Trophoblast cell (in vitro differentiated cells and primary cell): ENCODE measurements around the gene SH3TC2.

Experiments
- DNase-seq, 2 donors: peaks; one replicate each; pipeline ENCODE4 v3.0.0-alpha.2; 2016
- H2AFZ ChIP-seq: 2 replicates; pipeline ENCODE4 v1.6.1; 2013; ENCODE audit warnings: low read length, moderate library complexity, mild to moderate bottlenecking; ENCODE audit not compliant: insufficient read depth, poor library complexity
- H2AK5ac ChIP-seq: 2 replicates; pipeline ENCODE4 v1.6.1; 2013; ENCODE audit warnings: mild to moderate bottlenecking, low read length
- H2BK120ac ChIP-seq: 2 replicates; pipeline ENCODE4 v1.6.1; 2013; ENCODE audit warnings: low read length, mild to moderate bottlenecking, moderate library complexity; ENCODE audit not compliant: insufficient read depth, poor library complexity
- H2BK12ac ChIP-seq: 2 replicates; pipeline ENCODE4 v1.6.1; 2013; ENCODE audit warnings: mild to moderate bottlenecking, low read length, moderate library complexity
- H2BK5ac ChIP-seq: 2 replicates; pipeline ENCODE4 v1.6.1; 2013; ENCODE audit warnings: low read length, low read depth, moderate library complexity, mild to moderate bottlenecking; ENCODE audit not compliant: poor library complexity
- H3K14ac ChIP-seq: 2 replicates; pipeline ENCODE4 v1.6.1; 2013; ENCODE audit warnings: mild to moderate bottlenecking, low read length
- H3K18ac ChIP-seq: 2 replicates; pipeline ENCODE4 v1.6.1; 2013; ENCODE audit warnings: mild to moderate bottlenecking, low read length
- H3K23ac ChIP-seq: 2 replicates; pipeline ENCODE4 v1.6.1; 2013; ENCODE audit warnings: low read length
- H3K27ac ChIP-seq: 2 replicates; pipeline ENCODE4 v1.5.1; 2013; ENCODE audit warnings: low read depth, mild to moderate bottlenecking, inconsistent platforms, low read length, moderate library complexity
- H3K27me3 ChIP-seq: 2 replicates; pipeline ENCODE4 v1.6.1; 2013; ENCODE audit warnings: inconsistent platforms, mild to moderate bottlenecking, low read length, moderate library complexity; ENCODE audit not compliant: insufficient read depth
- H3K36me3 ChIP-seq, 2 experiments: 1 replicate in 1 of 2; 2 replicates in 1 of 2; pipeline ENCODE4 v1.6.1; 2013; ENCODE audit warnings: low read length in 2 of 2, mild to moderate bottlenecking in 2 of 2, moderate library complexity in 1 of 2; ENCODE audit not compliant: insufficient read depth in 2 of 2, control insufficient read depth in 1 of 2
- H3K4ac ChIP-seq: 2 replicates; pipeline ENCODE4 v1.6.1; 2013; ENCODE audit warnings: low read depth, mild to moderate bottlenecking, low read length, moderate library complexity
- H3K4me1 ChIP-seq, 2 experiments: 1 replicate in 1 of 2; 2 replicates in 1 of 2; pipeline ENCODE4 v1.6.1; 2013; ENCODE audit warnings: low read length in 2 of 2, mild to moderate bottlenecking in 2 of 2, moderate library complexity in 1 of 2; ENCODE audit not compliant: insufficient read depth in 2 of 2, control insufficient read depth in 1 of 2
- H3K4me2 ChIP-seq: 2 replicates; pipeline ENCODE4 v1.6.1; 2013; ENCODE audit warnings: inconsistent platforms, mild to moderate bottlenecking, low read length, moderate library complexity
- H3K4me3 ChIP-seq: 2 replicates; pipeline ENCODE4 v1.5.1; 2013; ENCODE audit warnings: mild to moderate bottlenecking, low read depth, low read length, inconsistent platforms
- H3K79me1 ChIP-seq: one replicate; pipeline ENCODE4 v1.6.1; 2013; ENCODE audit warnings: low read length
- H3K79me2 ChIP-seq: 2 replicates; pipeline ENCODE4 v1.6.1; 2013; ENCODE audit warnings: low read length, mild to moderate bottlenecking; ENCODE audit not compliant: control insufficient read depth, insufficient read depth, poor library complexity
- H3K9ac ChIP-seq: 2 replicates; pipeline ENCODE4 v1.6.1; 2013; ENCODE audit warnings: mild to moderate bottlenecking, low read length
- H3K9me3 ChIP-seq: 2 replicates; pipeline ENCODE4 v1.6.1; 2013; ENCODE audit warnings: low read depth, mild to moderate bottlenecking, control low read depth, inconsistent platforms, low read length; ENCODE audit not compliant: insufficient read depth
- H4K12ac ChIP-seq: 2 replicates; pipeline ENCODE4 v1.6.1; 2013; ENCODE audit warnings: low read depth, mild to moderate bottlenecking, low read length, moderate library complexity
- H4K8ac ChIP-seq: 2 replicates; pipeline ENCODE4 v1.6.1; 2013; ENCODE audit warnings: low read depth, mild to moderate bottlenecking, low read length, moderate library complexity
- H4K91ac ChIP-seq: one replicate; pipeline ENCODE4 v1.6.1; 2013; ENCODE audit warnings: low read depth, mild to moderate bottlenecking, low read length, moderate library complexity
- WGBS: extraction: QIAGEN DNeasy Blood & Tissue Kit; methylation state at CpG from one replicate; pipeline ENCODE4 v1.1.7; 2013; ENCODE audit warnings: missing lambda C conversion rate; ENCODE audit not compliant: insufficient read length, insufficient coverage; ENCODE audit errors: extremely low coverage; 5-methylcytosine and 5-hydroxymethylcytosine counted together

The SH3TC2 gene

GRCh38 chr5:149036168-149036567 lies 26.7 kb downstream of the SH3TC2 start:
- H3K18ac ChIP-seq = no peak overlapping the region
- H3K23ac ChIP-seq = no peak overlapping the region
- no peaks in the 10 kb centered on the region for H3K4me1 ChIP-seq
- no peak overlapping the region for H3K14ac ChIP-seq
- no peak overlapping the region for H2AFZ ChIP-seq
- no peak overlapping the region for H4K8ac ChIP-seq
- no peak overlapping the region for H4K91ac ChIP-seq
- H3K27ac ChIP-seq = no peak overlapping the region
- H2BK12ac ChIP-seq = no peak overlapping the region
- H4K12ac ChIP-seq = no peak overlapping the region
- H3K4ac ChIP-seq = no peak overlapping the region
- no peak overlapping the region for H2BK120ac ChIP-seq
- WGBS = no CpG with 5 or more reads among the region's 3 CpGs
- no peak overlapping the region for H2BK5ac ChIP-seq
- H2AK5ac ChIP-seq = no peak overlapping the region
- H3K9me3 ChIP-seq = no peaks in the 10 kb centered on the region
- DNase-seq = no peak
- H3K36me3 ChIP-seq = no peaks in the 10 kb centered on the region
- no peak overlapping the region for H3K4me3 ChIP-seq
- no peaks in the 10 kb centered on the region for H3K79me2 ChIP-seq
- H3K9ac ChIP-seq = no peak overlapping the region
- H3K4me2 ChIP-seq = no peak overlapping the region
- H3K79me1 ChIP-seq = no peaks in the 10 kb centered on the region
- H3K27me3 ChIP-seq = no peaks in the 10 kb centered on the region

GRCh38 chr5:149035372-149035790 lies 27.5 kb downstream of the SH3TC2 start:
- Histone ChIP-seq H2BK120ac (no peak overlapping the region), H3K79me2 (no peaks in the 10 kb centered on the region), H3K9me3 (no peaks in the 10 kb centered on the region), H3K27me3 (no peaks in the 10 kb centered on the region), H3K9ac (no peak overlapping the region), H2BK12ac (no peak overlapping the region), H3K27ac (no peak overlapping the region), H3K14ac (no peak overlapping the region), H3K23ac (no peak overlapping the region), H3K18ac (no peak overlapping the region), H3K79me1 (no peaks in the 10 kb centered on the region), H2AK5ac (no peak overlapping the region), H3K36me3 (no peaks in the 10 kb centered on the region), H3K4me3 (no peak overlapping the region), H4K8ac (no peak overlapping the region), H2AFZ (no peak overlapping the region), H4K91ac (no peak overlapping the region), H3K4ac (no peak overlapping the region), H2BK5ac (no peak overlapping the region), H4K12ac (no peak overlapping the region), H3K4me2 (no peak overlapping the region), H3K4me1 (no peaks in the 10 kb centered on the region)
- peak; percentile 70 to 83 for DNase-seq
- no CpG with 5 or more reads among the region's 8 CpGs for WGBS

- Histone ChIP-seq H3K79me2 (no peaks in the 10 kb centered on the region), H3K18ac (no peak overlapping the region), H3K23ac (no peak overlapping the region), H3K79me1 (no peaks in the 10 kb centered on the region), H2BK5ac (no peak overlapping the region), H3K4ac (no peak overlapping the region), H3K4me3 (no peak overlapping the region), H2AK5ac (no peak overlapping the region), H2AFZ (no peak overlapping the region), H4K91ac (no peak overlapping the region), H3K27ac (no peak overlapping the region), H3K9me3 (no peaks in the 10 kb centered on the region), H2BK12ac (no peak overlapping the region), H3K9ac (no peak overlapping the region), H3K14ac (no peak overlapping the region), H3K4me1 (no peaks in the 10 kb centered on the region), H2BK120ac (no peak overlapping the region), H3K27me3 (no peaks in the 10 kb centered on the region), H4K12ac (no peak overlapping the region), H4K8ac (no peak overlapping the region), H3K36me3 (no peaks in the 10 kb centered on the region), H3K4me2 (no peak overlapping the region)
- WGBS = no CpG with 5 or more reads among the region's 3 CpGs
- DNase-seq = no peak
Observed at GRCh38 chr5:149030838-149031397, 31.9 kb downstream of the SH3TC2 start.

DNA sequence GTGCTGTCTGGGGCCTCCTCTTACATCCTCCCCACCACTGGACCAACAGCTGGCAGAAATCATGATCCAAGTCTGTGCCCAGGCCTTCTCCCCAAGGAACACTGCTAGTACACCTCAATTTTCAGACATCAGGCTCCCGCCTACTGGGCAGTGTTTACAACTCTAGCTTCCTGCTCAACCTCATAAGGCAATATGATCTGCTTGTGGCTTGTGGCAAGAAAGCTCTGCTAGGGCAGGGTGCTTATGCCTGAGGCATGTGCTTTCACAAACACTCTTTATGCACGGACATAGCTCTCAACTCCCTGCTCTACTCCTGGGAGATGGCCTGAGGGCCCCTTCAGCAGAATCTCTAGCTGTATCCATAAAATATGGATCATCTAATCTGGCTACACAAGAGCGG lies 32.5 kb downstream of the SH3TC2 start:
- Histone ChIP-seq H3K4ac (no peak overlapping the region), H3K79me2 (no peaks in the 10 kb centered on the region), H3K36me3 (no peaks in the 10 kb centered on the region), H3K9me3 (no peaks in the 10 kb centered on the region), H4K8ac (no peak overlapping the region), H2BK120ac (no peak overlapping the region), H3K4me1 (no peaks in the 10 kb centered on the region), H3K14ac (no peak overlapping the region), H2AK5ac (no peak overlapping the region), H4K12ac (no peak overlapping the region), H4K91ac (no peak overlapping the region), H3K79me1 (no peaks in the 10 kb centered on the region), H3K4me2 (no peak overlapping the region), H3K27me3 (no peaks in the 10 kb centered on the region), H3K27ac (no peak overlapping the region), H2BK5ac (no peak overlapping the region), H2AFZ (no peak overlapping the region), H3K9ac (no peak overlapping the region), H3K18ac (no peak overlapping the region), H2BK12ac (no peak overlapping the region), H3K4me3 (no peak overlapping the region), H3K23ac (no peak overlapping the region)
- no peak for DNase-seq
- no CpG with 5 or more reads among the region's 3 CpGs for WGBS
